ENCODE results near the gene MTLN. TPM values are rescaled to one million over a fixed set of nuclear protein-coding genes. Genes with fewer than 3 reads are reported as not detected.

The MTLN gene
- total and polyA plus RNA-seq, 2 of the 8 experiments (the other 6 are each of a cell fraction or from before 2014, with no cell fraction given): 38.6 to 104 TPM

GRCh38 chr2:110204408-110205385 is 7.7 kb downstream of the MTLN start, which contains the start of gene NPHP1:
NPHP1 (minus strand) TSS chr2:110205013; CDS start chr2:110204968, 45 bp downstream.
- no peak within 1 kb of the TSS for H2AK5ac ChIP-seq (ENCODE audit: low read depth, low read length)
- H2BK5ac ChIP-seq (ENCODE audit: low read depth, low read length): no peak within 1 kb of the TSS; the same call in 1 of the 2 replicates
- no peak within 1 kb of the TSS for H4K91ac ChIP-seq (replicated peaks; ENCODE audit: insufficient read length, low read length)
- H2BK12ac ChIP-seq (ENCODE audit: low read depth, low read length): no peak within 1 kb of the TSS
- FAIRE-seq (no peak), DNase-seq (ENCODE audit: low read depth in 1 of 2, low spot score in 2 of 2) (peak; percentile 44 to 98)
- peak within 1 kb of the TSS; percentile 72 to 95 for H3K4me2 ChIP-seq (ENCODE audit: insufficient read depth in 1 of 2, low read depth in 2 of 2, low read length in 2 of 2)
- H2AFZ ChIP-seq (ENCODE audit: low read length): peak within 1 kb of the TSS; percentile 87
- ChIA-PET CTCF (ENCODE audit: partially characterized antibody) (interaction anchor here (1.1 to 1.2 kb wide), 2 partner anchors 35 to 37 kb away, joined by 3 read pairs; no protein-coding TSS in a partner anchor), POLR2A (ENCODE audit: partially characterized antibody) (interaction anchor here (1.0 to 1.1 kb wide), 2 partner anchors 10 to 37 kb away, joined by 3 to 4 read pairs; no protein-coding TSS in a partner anchor)
- WGBS, 2 experiments (ENCODE audit: extremely low coverage in 1 of 2, insufficient coverage in 1 of 2, insufficient read length in 1 of 2, insufficient replicate concordance in 2 of 2, low coverage in 1 of 2, low lambda C conversion rate in 2 of 2, missing lambda C conversion rate in 1 of 2): 5 to 100% methylated on average over 1 to 42 of the region's 43 CpGs
- no peaks in the 10 kb centered on the region for H3K79me2 ChIP-seq (ENCODE audit: control insufficient read depth in 1 of 2, insufficient read depth in 2 of 2, low read length in 2 of 2)
- H2BK15ac ChIP-seq (ENCODE audit: low read length): no peak within 1 kb of the TSS
- no peak within 1 kb of the TSS for H3K23ac ChIP-seq (ENCODE audit: insufficient read length)
- H3K27ac ChIP-seq (ENCODE audit: low read depth, low read length): no peak within 1 kb of the TSS
- no peaks in the 10 kb centered on the region for H3K36me3 ChIP-seq (ENCODE audit: control insufficient read depth in 2 of 4, insufficient read depth in 4 of 4, low read length in 3 of 4)
- H3K4ac ChIP-seq (replicated peaks; ENCODE audit: insufficient read length, low read depth, low read length): no peak within 1 kb of the TSS
- no peak within 1 kb of the TSS for H2BK120ac ChIP-seq (replicated peaks; ENCODE audit: low read depth, low read length)
- no peaks in the 10 kb centered on the region for H3K79me1 ChIP-seq (ENCODE audit: low read depth, low read length)
- H4K20me1 ChIP-seq (replicated peaks in 1 of 2; ENCODE audit: control insufficient read depth in 1 of 2, insufficient read depth in 2 of 2, low read length in 2 of 2): no peaks in the 10 kb centered on the region
- H3K27me3 ChIP-seq (replicated peaks in 1 of 4; ENCODE audit: control insufficient read depth in 3 of 4, extremely low read depth in 1 of 4, insufficient read depth in 3 of 4, low read length in 3 of 4): no peaks in the 10 kb centered on the region
- no peaks in the 10 kb centered on the region for H3K9me3 ChIP-seq (ENCODE audit: insufficient read depth in 2 of 2, low read depth in 1 of 2, low read length in 1 of 2)
- H3K4me1 ChIP-seq (replicated peaks in 1 of 4; ENCODE audit: control insufficient read depth in 3 of 4, insufficient read depth in 4 of 4, low read length in 3 of 4): no peaks in the 10 kb centered on the region
- H3K9ac ChIP-seq (replicated peaks in 1 of 4; ENCODE audit: extremely low read depth in 1 of 4, low read depth in 3 of 4, low read length in 3 of 4): peak within 1 kb of the TSS; percentile 54 to 81 (median 63)
- H2BK20ac ChIP-seq (ENCODE audit: low read length): no peak within 1 kb of the TSS
- H4K5ac ChIP-seq (ENCODE audit: insufficient read length, low read depth, low read length): peak within 1 kb of the TSS; percentile 57
- H4K8ac ChIP-seq (ENCODE audit: extremely low read depth, insufficient read depth, low read length): peak within 1 kb of the TSS; percentile 89; the same call in 1 of the 2 replicates
- no peak within 1 kb of the TSS for H3K18ac ChIP-seq (ENCODE audit: extremely low read depth, low read length)
- no peak within 1 kb of the TSS for H3K14ac ChIP-seq (ENCODE audit: insufficient read length)
- peaks cover 7% of the 10 kb centered on the region for H3K23me2 ChIP-seq (ENCODE audit: low read depth, low read length)
- no peak within 1 kb of the TSS for H3K56ac ChIP-seq (replicated peaks; ENCODE audit: insufficient read length, low read depth, low read length)
- peak within 1 kb of the TSS; percentile 57 to 80 (median 75) for H3K4me3 ChIP-seq (ENCODE audit: extremely low read depth in 1 of 4, insufficient read depth in 2 of 4, low read depth in 3 of 4, low read length in 4 of 4)
- TF ChIP-seq TAF1 (IDR thresholded peaks at IDR 0.05; ENCODE audit: low read depth, low read length) (peak; percentile 76), E2F6 (IDR thresholded peaks at IDR 0.05) (no peak), SAP30 (IDR thresholded peaks at IDR 0.05; ENCODE audit: insufficient read depth, insufficient replicate concordance, low read length) (no peak), SP1 (IDR thresholded peaks at IDR 0.05; ENCODE audit: low read depth, low read length) (peak; percentile 75; the same call in 1 of the 2 replicates), SIN3A (conservative IDR thresholded peaks at IDR 0.05 in 1 of 2, IDR thresholded peaks at IDR 0.05 in 1 of 2; ENCODE audit: low read depth in 1 of 2, low read length in 2 of 2) (peak; percentile 86 to 98; a peak in 2 of 4 replicates), EGR1 (IDR thresholded peaks at IDR 0.05; ENCODE audit: borderline replicate concordance, low read depth, low read length) (no peak), CTBP2 (IDR thresholded peaks at IDR 0.05; ENCODE audit: borderline replicate concordance, insufficient read depth, insufficient read length, low read length) (no peak), SP4 (IDR thresholded peaks at IDR 0.05; ENCODE audit: low read length) (no peak), SRF (IDR thresholded peaks at IDR 0.05; ENCODE audit: low read depth, low read length) (peak; percentile 89), MAFK (IDR thresholded peaks at IDR 0.05; ENCODE audit: low read depth, low read length) (no peak)

Measured in H1 (cell line).